Right lobe of liver (tissue), 6 donors: ENCODE data around the gene SH3RF3. TPM values are rescaled to one million over a fixed set of nuclear protein-coding genes. Genes with fewer than 3 reads are reported as not detected.

Experiments
- ATAC-seq, 4 donors: fragments of 200-7000 bp; cut with Tn5 transposase; one replicate each; pipeline ENCODE4 v1.9.1; 2020; ENCODE audit warnings: mild to moderate bottlenecking in 4 of 4, moderate library complexity in 4 of 4
- DNase-seq, 3 donors: peaks; one replicate each; pipeline ENCODE4 v3.0.0-alpha.2; 2020
- H3K27ac ChIP-seq, 3 donors: fragments of 200-600 bp; one replicate each; pipeline ENCODE4 v1.8.0; 2022
- H3K27me3 ChIP-seq, 2 donors: fragments of 200-600 bp; one replicate each; pipeline ENCODE4 v1.8.0; 2022
- H3K36me3 ChIP-seq, 4 donors: fragments of 200-600 bp; sonication (generic) in 1 of 4; one replicate each; pipeline versions ENCODE4 v1.5.1 to v1.8.0; 2017 to 2022; ENCODE audit warnings: control low read depth in 1 of 4
- H3K4me1 ChIP-seq, 4 donors: fragments of 200-600 bp; sonication (generic) in 1 of 4; one replicate each; pipeline versions ENCODE4 v1.5.1 to v1.8.0; 2017 to 2022; ENCODE audit warnings: control low read depth in 1 of 4
- H3K4me3 ChIP-seq, 3 donors: fragments of 200-600 bp; one replicate each; pipeline ENCODE4 v1.8.0; 2022
- H3K9me3 ChIP-seq, 4 donors: fragments of 200-600 bp; sonication (generic) in 1 of 4; one replicate each; pipeline versions ENCODE4 v1.5.1 to v1.8.0; 2017 to 2022; ENCODE audit warnings: control low read depth in 1 of 4
- CTCF ChIP-seq, 4 donors: fragments of 200-600 bp in 3 of 4; fragments of 450-650 bp in 1 of 4; IDR thresholded peaks; one replicate each; pipeline versions ENCODE4 v1.5.1 to v1.8.0; 2016 to 2022; ENCODE audit warnings: antibody characterized with exemption in 4 of 4, mild to moderate bottlenecking in 2 of 4
- POLR2A ChIP-seq: fragments of 450-650 bp; IDR thresholded peaks from one replicate; pipeline ENCODE4 v1.6.1; 2017; ENCODE audit warnings: antibody characterized with exemption, mild to moderate bottlenecking
- WGBS: methylation state at CpG from one replicate; pipeline ENCODE4 v1.1.6; 2018; ENCODE audit warnings: low coverage, low lambda C conversion rate; ENCODE audit not compliant: insufficient coverage; ENCODE audit errors: missing lambda C conversion rate; 5-methylcytosine and 5-hydroxymethylcytosine counted together
- intact Hi-C, 2 donors: fragments of 100-400 bp; cut with DNase I; formaldehyde crosslinking; loops; one replicate each; pipeline versions ENCODE4 v1.11.2 to v1.14.1; 2022
- total RNA-seq, 6 experiments: library from RNA; depleted of rRNA in 2 of 6; stranded (reverse); fragments of >200 nt in 2 of 6; fragmentation: NEBNext Ultra II Directional in 3 of 6; extraction: Animal tissue kit (Norgen Biotek cat#: 25700) in 3 of 6; gene quantifications; one replicate each; pipeline versions ENCODE4 v1.1.0 to v1.2.4, GENCODE V29; 2016 to 2023
- donor health status: DM: no; HTN: yes; CAD: no.
- donor health status: DM: no; HTN: no; CAD: no.
- donor health status: DM: no; HTN: no; CAD: no.
- donor health status: DM: no; HTN: yes; CAD: no.
- donor health status: DM: no; HTN: yes; CAD: no.

Gene SH3RF3
- total RNA-seq, 6 experiments from 2014 or later = 0.68 to 1.6 (median 1.2) TPM

GRCh38 chr2:109180786-109181185, 51.8 kb downstream of the SH3RF3 start:
- 52% methylated on average over 3 of the region's 3 CpGs for WGBS
- Histone ChIP-seq H3K4me3 (no peak overlapping the region), H3K9me3 (no peaks in the 10 kb centered on the region), H3K4me1 (no peaks in the 10 kb centered on the region), H3K27me3 (no peaks in the 10 kb centered on the region), H3K27ac (no peak overlapping the region), H3K36me3 (no peaks in the 10 kb centered on the region)
- ATAC-seq = no peak
- no peak for TF ChIP-seq CTCF (IDR thresholded peaks at IDR 0.05)
- TF ChIP-seq POLR2A = no peak
- DNase-seq = no peak
- intact Hi-C loops = no loop called here

- Histone ChIP-seq H3K36me3 (no peaks in the 10 kb centered on the region), H3K27ac (no peak overlapping the region), H3K27me3 (no peaks in the 10 kb centered on the region), H3K9me3 (no peaks in the 10 kb centered on the region), H3K4me1 (peaks cover 0 to 5% (median 0%) of the 10 kb centered on the region in 4 donors), H3K4me3 (no peak overlapping the region)
- TF ChIP-seq POLR2A (no peak), CTCF (IDR thresholded peaks at IDR 0.05) (no peak)
- ATAC-seq = no peak
- intact Hi-C loops = no loop called here
- WGBS = 100% methylated on average over 2 of the region's 2 CpGs
- DNase-seq = no peak
These were observed 53.4 kb downstream of the SH3RF3 start for GRCh38 chr2:109182426-109182825.

GRCh38 chr2:109183871-109184270, 54.9 kb downstream of the SH3RF3 start:
- no peak for DNase-seq
- Histone ChIP-seq H3K4me3 (no peak overlapping the region), H3K9me3 (no peaks in the 10 kb centered on the region), H3K27ac (no peak overlapping the region), H3K4me1 (peaks cover 0 to 5% (median 0%) of the 10 kb centered on the region in 4 donors), H3K27me3 (no peaks in the 10 kb centered on the region), H3K36me3 (no peaks in the 10 kb centered on the region)
- TF ChIP-seq CTCF (IDR thresholded peaks at IDR 0.05) (no peak), POLR2A (no peak)
- no peak for ATAC-seq
- intact Hi-C loops = no loop called here
- 80% methylated on average over 1 of the region's 4 CpGs for WGBS

GRCh38 chr2:109184368-109184767, 55.4 kb downstream of the SH3RF3 start:
- DNase-seq = no peak
- no peak overlapping the region for H3K27ac ChIP-seq
- TF ChIP-seq CTCF (IDR thresholded peaks at IDR 0.05) (no peak), POLR2A (no peak)
- H3K4me3 ChIP-seq = no peak overlapping the region
- WGBS = 80% methylated on average over 1 of the region's 3 CpGs
- H3K4me1 ChIP-seq = peaks cover 0 to 5% (median 0%) of the 10 kb centered on the region in 4 donors
- H3K27me3 ChIP-seq = no peaks in the 10 kb centered on the region
- H3K9me3 ChIP-seq = no peaks in the 10 kb centered on the region
- ATAC-seq = no peak
- intact Hi-C loops = no loop called here
- no peaks in the 10 kb centered on the region for H3K36me3 ChIP-seq

GRCh38 chr2:109185338-109185737, 56.3 kb downstream of the SH3RF3 start:
- no peak overlapping the region for H3K4me3 ChIP-seq
- intact Hi-C loops = no loop called here
- H3K36me3 ChIP-seq = no peaks in the 10 kb centered on the region
- peaks cover 0 to 5% (median 0%) of the 10 kb centered on the region in 4 donors for H3K4me1 ChIP-seq
- TF ChIP-seq POLR2A = no peak
- TF ChIP-seq CTCF (IDR thresholded peaks at IDR 0.05) = no peak
- H3K27me3 ChIP-seq = no peaks in the 10 kb centered on the region
- ATAC-seq (peak; percentile 64 to 92 (median 74)), DNase-seq (peak in 1 of 3 donors; percentile 54)
- no peaks in the 10 kb centered on the region for H3K9me3 ChIP-seq
- 31% methylated on average over 4 of the region's 4 CpGs for WGBS
- no peak overlapping the region for H3K27ac ChIP-seq
